A673 (cell line): ENCODE data around the gene MAP7. TPM values are rescaled to one million over a fixed set of nuclear protein-coding genes. Genes with fewer than 3 reads are reported as not detected.
A peak's percentile ranks its signal among the peaks of the same experiment; 100 is the strongest.

Source experiments
- BruUV-seq: library from RNA; stranded (reverse); fragments of 400-500 nt; replicated peaks from 2 replicates; lab custom pipeline; 2021; lab: Mats Ljungman, UMichigan
- CTCF ChIA-PET: fragments of 300-600 bp; sonication (Branson Sonifier 250); formaldehyde crosslinking; loops from one replicate; lab custom pipeline; 2022; ENCODE audit warnings: antibody characterized with exemption; lab: Charles Lee
- POLR2A ChIA-PET: fragments of 300-600 bp; sonication (Branson Sonifier 250); formaldehyde crosslinking; loops from one replicate; lab custom pipeline; 2022; ENCODE audit warnings: antibody characterized with exemption; ENCODE audit not compliant: low non-redundant PET; lab: Charles Lee
- DNase-seq: peaks from one replicate; pipeline ENCODE4 v3.0.0-alpha.2; 2015; ENCODE audit warnings: low spot score
- H3K27ac ChIP-seq: fragments of 200-600 bp; sonication (generic); 2 replicates; pipeline ENCODE4 v1.5.1; 2016; ENCODE audit warnings: mixed run types, low read depth, mild to moderate bottlenecking, mixed read lengths, antibody characterized with exemption, low read length; ENCODE audit not compliant: poor library complexity, severe bottlenecking
- H3K27me3 ChIP-seq: fragments of 200-600 bp; sonication (generic); replicated peaks from 2 replicates; pipeline ENCODE4 v1.6.1; 2017; ENCODE audit warnings: mixed run types, low read depth, mild to moderate bottlenecking, mixed read lengths, antibody characterized with exemption, low read length; ENCODE audit not compliant: insufficient read depth, poor library complexity
- H3K36me3 ChIP-seq: fragments of 200-600 bp; sonication (generic); 2 replicates; pipeline ENCODE4 v1.6.1; 2016; ENCODE audit warnings: mixed run types, mild to moderate bottlenecking, mixed read lengths, antibody characterized with exemption, low read length; ENCODE audit not compliant: insufficient read depth, poor library complexity, severe bottlenecking
- H3K4me1 ChIP-seq: fragments of 200-600 bp; sonication (generic); 2 replicates; pipeline ENCODE4 v1.6.1; 2017; ENCODE audit warnings: mixed run types, mild to moderate bottlenecking, mixed read lengths, antibody characterized with exemption, low read length; ENCODE audit not compliant: insufficient read depth, poor library complexity, severe bottlenecking
- H3K4me3 ChIP-seq: fragments of 200-600 bp; sonication (generic); 2 replicates; pipeline ENCODE4 v1.5.1; 2016; ENCODE audit warnings: low read depth, mixed run types, mild to moderate bottlenecking, mixed read lengths, low read length; ENCODE audit not compliant: poor library complexity, severe bottlenecking
- H3K9me3 ChIP-seq: fragments of 200-600 bp; sonication (generic); 2 replicates; pipeline ENCODE4 v1.6.1; 2016; ENCODE audit warnings: mixed run types, low read depth, mild to moderate bottlenecking, mixed read lengths, antibody characterized with exemption, low read length; ENCODE audit not compliant: poor library complexity, severe bottlenecking
- CTCF ChIP-seq: fragments of 300-800, 200-600 bp; sonication (generic); conservative IDR thresholded peaks from 2 replicates; pipeline ENCODE4 v1.5.1; 2017; ENCODE audit warnings: low read depth, mild to moderate bottlenecking, antibody characterized with exemption, low read length, moderate library complexity, mixed read lengths
- EZH2 ChIP-seq: fragments of 200-600 bp; sonication (generic); IDR thresholded peaks from 2 replicates; pipeline ENCODE4 v1.6.1; 2017; ENCODE audit warnings: borderline replicate concordance, low read depth, mild to moderate bottlenecking, mixed read lengths, antibody characterized with exemption, low read length; ENCODE audit not compliant: poor library complexity, severe bottlenecking
- intact Hi-C: fragments of 100-400 bp; cut with micrococcal nuclease; formaldehyde crosslinking; loops from one replicate; pipeline ENCODE4 v1.10.0; 2022; ENCODE audit not compliant: unreplicated experiment
- total RNA-seq: library from RNA; stranded (reverse); gene quantifications from 2 replicates; pipeline ENCODE4 v1.2.3, GENCODE V29; 2021

The MAP7 gene
- total RNA-seq, 1 experiment from 2014 or later, result 0.09 TPM

GRCh38 chr6:136548582-136549299 lies 1.5 kb downstream of the MAP7 start:
- Histone ChIP-seq H3K4me3 (no peak overlapping the region), H3K27me3 (peaks cover 51% of the 10 kb centered on the region), H3K36me3 (no peaks in the 10 kb centered on the region), H3K27ac (no peak overlapping the region), H3K9me3 (no peaks in the 10 kb centered on the region), H3K4me1 (peaks cover 12% of the 10 kb centered on the region)
- intact Hi-C loops, result no loop called here
- ChIA-PET POLR2A (no interaction called here), CTCF (interaction anchor here (0.5 to 0.6 kb wide), 2 partner anchors 17 to 639 kb away, joined by 3 to 4 read pairs; no protein-coding TSS in a partner anchor)
- TF ChIP-seq CTCF, result no peak
- no peak for TF ChIP-seq EZH2
- BruUV-seq, result no TSS peak
- no peak for DNase-seq

- peaks cover 54% of the 10 kb centered on the region for H3K27me3 ChIP-seq
- CTCF ChIA-PET, result interaction anchor here (0.6 kb wide), 1 partner anchor 1392 kb away, joined by 5 read pairs; no protein-coding TSS in a partner anchor
- BruUV-seq, result no TSS peak
- no peaks in the 10 kb centered on the region for H3K9me3 ChIP-seq
- TF ChIP-seq EZH2, result no peak
- TF ChIP-seq CTCF, result no peak
- no peak for DNase-seq
- intact Hi-C loops, result no loop called here
- no peaks in the 10 kb centered on the region for H3K36me3 ChIP-seq
- no peak overlapping the region for H3K4me3 ChIP-seq
- no peak overlapping the region for H3K27ac ChIP-seq
- H3K4me1 ChIP-seq, result peaks cover 12% of the 10 kb centered on the region
- POLR2A ChIA-PET, result no interaction called here
Observed at GRCh38 chr6:136547871-136548270, 2.4 kb downstream of the MAP7 start.

GRCh38 chr6:136547336-136547735 lies 2.9 kb downstream of the MAP7 start:
- Histone ChIP-seq H3K27me3 (peaks cover 57% of the 10 kb centered on the region), H3K4me1 (peaks cover 12% of the 10 kb centered on the region), H3K9me3 (no peaks in the 10 kb centered on the region), H3K27ac (no peak overlapping the region), H3K36me3 (no peaks in the 10 kb centered on the region), H3K4me3 (no peak overlapping the region)
- CTCF ChIA-PET, result interaction anchor here (0.6 kb wide), 1 partner anchor 1392 kb away, joined by 5 read pairs; no protein-coding TSS in a partner anchor
- TF ChIP-seq CTCF, result peak; percentile 57
- TF ChIP-seq EZH2, result no peak
- DNase-seq, result peak; percentile 59
- POLR2A ChIA-PET, result no interaction called here
- intact Hi-C loops, result no loop called here
- BruUV-seq, result no TSS peak
